ENCODE data around the gene ADARB1.
"Not testable (repeated sequence)": the region's sequence is repeated elsewhere in the genome, so short reads cannot be mapped to it uniquely, and the experiment has no call there.

Gene ADARB1, protein sequence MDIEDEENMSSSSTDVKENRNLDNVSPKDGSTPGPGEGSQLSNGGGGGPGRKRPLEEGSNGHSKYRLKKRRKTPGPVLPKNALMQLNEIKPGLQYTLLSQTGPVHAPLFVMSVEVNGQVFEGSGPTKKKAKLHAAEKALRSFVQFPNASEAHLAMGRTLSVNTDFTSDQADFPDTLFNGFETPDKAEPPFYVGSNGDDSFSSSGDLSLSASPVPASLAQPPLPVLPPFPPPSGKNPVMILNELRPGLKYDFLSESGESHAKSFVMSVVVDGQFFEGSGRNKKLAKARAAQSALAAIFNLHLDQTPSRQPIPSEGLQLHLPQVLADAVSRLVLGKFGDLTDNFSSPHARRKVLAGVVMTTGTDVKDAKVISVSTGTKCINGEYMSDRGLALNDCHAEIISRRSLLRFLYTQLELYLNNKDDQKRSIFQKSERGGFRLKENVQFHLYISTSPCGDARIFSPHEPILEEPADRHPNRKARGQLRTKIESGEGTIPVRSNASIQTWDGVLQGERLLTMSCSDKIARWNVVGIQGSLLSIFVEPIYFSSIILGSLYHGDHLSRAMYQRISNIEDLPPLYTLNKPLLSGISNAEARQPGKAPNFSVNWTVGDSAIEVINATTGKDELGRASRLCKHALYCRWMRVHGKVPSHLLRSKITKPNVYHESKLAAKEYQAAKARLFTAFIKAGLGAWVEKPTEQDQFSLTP

DNA sequence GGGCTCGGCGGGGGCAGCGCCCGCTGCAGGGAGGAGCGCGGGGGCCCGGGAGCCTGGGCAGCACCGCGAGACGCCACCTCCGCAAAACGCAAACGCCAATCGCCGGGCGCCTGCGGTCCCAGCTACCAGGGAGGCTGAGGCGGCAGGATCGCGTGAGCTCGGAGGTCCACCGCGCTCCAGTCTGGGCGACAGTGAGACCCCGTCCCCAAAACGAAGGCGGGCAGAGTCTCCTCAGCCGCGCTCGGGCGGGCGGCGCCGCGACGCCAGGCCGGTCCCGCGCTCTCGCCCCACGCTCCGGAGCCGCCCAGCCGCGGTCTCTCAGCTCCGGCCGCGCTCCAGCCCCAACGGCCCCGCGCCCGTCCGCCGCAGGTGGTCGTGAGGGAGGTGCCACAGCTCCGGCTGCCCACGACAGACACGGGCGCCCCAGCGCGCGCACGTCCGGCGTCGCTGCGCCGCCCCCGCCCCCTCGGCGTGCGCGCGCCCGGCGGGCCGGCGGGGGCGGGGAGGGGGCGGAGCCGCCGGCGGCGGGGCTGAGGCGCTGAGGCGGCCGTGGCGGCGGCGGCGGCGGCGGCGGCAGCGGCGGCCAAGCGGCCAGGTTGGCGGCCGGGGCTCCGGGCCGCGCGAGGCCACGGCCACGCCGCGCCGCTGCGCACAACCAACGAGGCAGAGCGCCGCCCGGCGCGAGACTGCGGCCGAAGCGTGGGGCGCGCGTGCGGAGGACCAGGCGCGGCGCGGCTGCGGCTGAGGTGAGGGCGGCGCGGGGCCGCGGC lies at the start of gene ADARB1:
TSS of gene ADARB1 (plus strand) at position 533 of the 770 bp plus-strand sequence. CDS start 97,077 bp downstream, outside the sequence.
- peak; percentile 57 for DNase-seq (ENCODE audit: low spot score)

DNA sequence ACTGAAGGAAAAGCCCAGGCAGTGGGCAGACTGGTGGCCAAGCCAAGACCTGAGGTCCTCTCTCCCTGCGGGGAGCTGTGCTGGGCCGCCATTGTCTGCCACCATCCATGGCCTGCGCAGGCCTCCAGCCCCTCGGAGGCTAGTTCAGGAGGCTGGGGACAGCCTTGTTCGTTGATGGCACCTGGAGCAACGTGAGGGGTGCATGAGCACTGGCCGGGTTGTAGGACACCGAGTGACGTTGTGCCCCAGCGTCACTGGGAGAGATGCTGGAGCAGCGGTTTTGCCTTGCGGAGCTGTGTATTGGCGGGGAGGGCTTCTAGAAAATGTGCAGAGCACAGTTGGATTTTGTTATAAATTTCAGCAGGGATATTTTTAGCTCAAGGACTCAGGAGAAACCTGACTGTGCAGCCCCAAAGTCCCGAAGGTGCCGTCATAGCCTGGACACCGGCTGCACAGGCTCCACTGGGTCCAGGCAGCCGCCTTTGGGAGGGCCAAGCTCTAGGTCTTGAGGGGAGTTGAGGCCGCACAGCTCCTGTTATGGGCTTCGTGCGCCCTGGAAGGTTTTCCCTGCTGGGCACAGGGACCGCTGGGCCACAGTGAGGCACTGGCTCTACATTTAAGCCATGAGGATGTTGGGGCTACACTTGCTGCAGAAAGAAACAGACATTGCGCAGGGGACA lies 48.2 kb upstream of the ADARB1 start:
- no peak for DNase-seq (ENCODE audit: low spot score)

DNA sequence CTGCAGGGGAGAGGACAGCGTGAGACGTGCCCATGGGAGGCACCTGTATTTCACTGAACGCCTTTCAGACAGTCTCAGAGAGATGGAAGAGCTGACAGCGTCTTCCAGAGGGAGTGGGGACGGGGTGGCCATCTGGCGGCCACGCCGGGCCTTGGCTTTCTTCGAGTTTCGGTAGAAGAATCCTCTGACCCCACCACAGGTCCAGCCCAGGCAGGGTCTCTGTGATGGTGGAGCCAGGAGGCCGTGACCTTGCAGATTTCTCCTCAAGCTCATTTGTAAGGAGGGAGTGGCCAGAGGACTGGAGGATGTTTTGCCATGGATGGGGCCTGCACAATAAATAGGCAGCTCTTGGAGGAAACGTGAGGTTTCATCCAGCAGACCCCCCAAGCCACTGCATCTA lies 47.6 kb upstream of the ADARB1 start:
- DNase-seq (ENCODE audit: low spot score) = no peak

DNA sequence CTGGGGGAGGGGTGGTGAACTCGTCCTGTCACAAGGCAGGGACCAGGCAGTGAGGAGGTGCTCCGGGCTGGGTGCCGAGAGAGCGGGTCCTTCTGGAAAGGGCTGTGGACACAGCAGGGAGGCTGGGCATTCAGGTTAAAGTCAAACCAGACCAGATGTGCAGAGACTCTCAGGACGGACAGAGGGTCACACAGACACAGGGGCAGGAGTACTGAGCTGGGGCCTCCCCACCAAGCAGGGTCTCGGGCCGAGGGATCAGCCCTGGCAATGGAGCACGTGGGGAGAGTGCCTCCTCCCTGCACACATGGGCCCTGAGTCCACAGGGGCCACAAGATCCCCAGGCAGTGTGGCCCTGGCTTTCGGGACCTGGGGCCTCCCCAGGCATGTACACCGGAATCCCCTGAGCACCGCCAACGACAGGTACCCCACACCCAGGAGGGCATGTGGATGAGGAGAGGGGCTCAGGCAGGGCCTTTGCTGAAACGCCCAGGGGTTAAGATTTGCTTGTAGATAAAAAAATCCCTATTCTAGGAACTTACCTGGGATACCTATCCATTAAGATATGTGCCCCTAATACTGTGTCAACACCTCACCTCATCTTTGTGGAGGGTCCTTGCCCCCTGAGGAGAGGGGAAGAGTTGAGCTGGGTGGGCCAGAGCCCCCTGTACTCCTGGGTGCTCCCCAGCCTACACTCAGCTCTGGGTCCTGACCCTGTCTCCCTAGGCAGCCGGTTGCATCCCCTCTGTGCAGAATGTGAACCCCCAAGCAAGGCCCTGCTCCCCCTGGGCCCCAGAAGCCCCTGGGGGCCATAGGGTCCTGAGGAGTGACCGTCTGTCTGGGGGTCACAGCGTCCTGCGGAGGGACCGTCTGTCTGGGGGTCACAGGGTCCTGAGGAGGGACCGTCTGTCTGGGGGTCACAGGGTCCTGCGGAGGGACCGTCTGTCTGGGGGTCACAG lies 46.9 kb upstream of the ADARB1 start:
- no peak for DNase-seq (ENCODE audit: low spot score)

DNA sequence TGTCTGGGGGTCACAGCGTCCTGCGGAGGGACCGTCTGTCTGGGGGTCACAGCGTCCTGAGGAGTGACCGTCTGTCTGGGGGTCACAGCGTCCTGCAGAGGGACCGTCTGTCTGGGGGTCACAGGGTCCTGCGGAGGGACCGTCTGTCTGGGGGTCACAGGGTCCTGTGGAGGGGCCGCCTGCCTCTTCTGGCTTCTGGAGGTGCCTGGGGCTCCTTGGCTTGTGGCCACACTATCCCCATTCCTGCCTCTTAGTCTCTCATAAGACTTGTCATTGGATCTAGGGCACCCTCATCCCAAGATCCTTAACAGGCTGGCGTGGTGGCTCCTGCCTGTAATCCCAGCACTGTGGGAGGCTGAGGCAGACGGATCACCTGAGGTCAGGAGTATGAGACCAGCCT lies 45.7 kb upstream of the ADARB1 start:
- DNase-seq (ENCODE audit: low spot score) = not testable (repeated sequence)

DNA sequence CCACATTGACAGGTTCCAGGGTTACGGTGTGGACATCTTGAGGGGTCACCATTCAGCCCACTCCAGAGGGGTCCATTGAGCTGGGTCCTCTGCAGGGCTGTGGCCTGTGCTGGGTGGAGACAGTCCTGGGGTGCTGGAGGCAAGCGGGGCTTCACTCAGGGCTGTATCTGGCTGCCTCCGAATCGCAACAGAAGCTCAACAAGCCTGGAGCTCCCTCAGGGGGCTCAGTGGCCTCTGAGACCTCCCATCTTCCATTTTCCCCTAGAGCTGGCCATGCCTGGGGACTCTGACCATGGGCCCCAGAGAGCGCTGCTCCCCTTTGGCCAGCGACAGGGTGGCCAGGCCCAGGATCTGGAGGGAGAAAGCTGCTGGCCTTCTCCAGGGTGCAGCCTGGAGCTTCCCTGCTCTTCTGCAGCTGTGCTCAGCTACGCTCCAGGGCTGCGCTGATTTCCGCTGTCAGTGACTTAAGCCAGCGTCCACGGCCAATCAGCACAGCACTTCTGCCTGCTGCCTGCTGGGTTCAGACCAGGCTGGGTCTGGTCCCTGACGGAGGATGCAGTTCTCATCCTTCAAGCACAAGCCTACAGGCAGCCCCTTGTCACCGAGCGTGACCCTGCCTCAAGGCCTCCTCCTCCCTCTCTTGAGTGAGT lies 45.0 kb upstream of the ADARB1 start:
- no peak for DNase-seq (ENCODE audit: low spot score)

DNA sequence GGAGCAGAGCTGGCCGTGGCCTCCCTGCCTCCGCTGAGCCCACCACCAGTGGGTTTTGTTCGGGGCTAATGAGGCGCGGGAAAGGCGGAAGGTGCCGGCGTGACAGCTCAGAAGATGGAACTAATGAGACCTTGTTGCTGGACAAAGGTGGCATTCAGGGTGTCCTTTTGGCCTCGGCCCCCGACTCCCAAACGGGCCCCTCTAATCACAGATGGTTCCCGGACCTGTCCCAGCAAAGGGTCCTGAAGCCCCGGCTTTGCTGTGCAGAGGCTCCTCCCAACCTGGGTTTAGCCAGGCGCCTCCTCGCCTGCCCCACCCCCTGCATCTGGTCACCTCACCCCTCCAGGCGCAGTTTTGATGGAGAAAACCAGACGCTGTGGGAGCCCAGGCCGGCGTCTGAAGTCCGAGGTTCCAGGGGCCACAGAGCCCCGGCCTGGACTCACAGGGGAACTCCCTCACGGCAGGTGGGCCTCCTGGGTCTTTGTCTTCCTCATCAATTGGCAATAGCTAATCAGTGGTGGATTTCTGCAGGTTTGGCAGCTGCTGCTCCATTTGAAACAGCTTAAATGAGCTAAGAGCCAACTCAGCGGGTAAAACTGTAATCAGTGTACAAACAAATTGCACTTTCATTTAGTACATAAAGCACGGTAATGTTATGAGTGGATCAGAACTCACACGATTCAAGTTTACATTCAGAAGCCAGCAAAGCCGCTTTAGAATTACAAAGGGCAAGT lies 44.3 kb upstream of the ADARB1 start:
- no peak for DNase-seq (ENCODE audit: low spot score)

DNA sequence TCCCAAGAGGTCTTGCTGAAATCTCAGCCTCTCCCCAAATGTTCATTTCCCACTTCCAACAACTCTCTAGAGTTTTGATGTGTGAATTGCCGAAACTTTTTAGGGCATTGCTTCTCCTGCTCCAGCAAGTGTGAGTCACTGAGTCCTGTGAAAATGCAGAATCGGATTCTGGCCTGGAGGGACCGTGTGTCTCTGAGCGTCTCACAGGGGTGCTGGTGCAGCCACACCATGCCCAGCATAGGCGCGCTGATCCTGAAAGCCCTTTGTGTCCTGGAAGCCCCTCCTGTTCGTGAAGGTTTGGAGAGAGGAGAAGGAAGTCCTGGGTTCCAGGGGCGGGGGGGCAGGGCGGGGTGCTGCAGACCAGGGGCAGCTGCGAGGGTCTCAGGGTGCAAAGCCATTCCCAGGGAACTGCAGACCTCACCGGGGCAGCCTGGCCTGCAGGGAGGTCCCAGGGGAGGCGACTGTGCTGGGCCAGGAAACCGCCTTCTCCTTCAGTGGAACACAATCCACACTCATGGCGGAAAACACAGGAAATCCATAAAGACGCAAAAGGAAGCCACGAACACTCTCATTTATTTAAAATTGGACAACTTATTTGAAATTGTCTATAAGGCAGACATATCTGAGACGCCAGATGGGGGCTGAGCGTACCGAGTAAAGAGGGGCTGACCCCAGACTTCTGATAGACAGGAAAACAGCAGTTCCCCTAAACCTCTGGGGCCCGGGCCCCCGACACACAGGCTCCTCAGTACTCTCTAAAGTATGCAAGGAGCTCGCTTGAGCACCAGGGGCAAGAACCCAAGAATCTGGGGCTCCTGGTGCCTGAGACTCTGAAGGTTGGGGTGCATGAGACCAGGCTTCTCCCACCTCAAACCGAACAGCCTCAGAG lies 43.5 kb upstream of the ADARB1 start:
- DNase-seq (ENCODE audit: low spot score) = no peak

DNA sequence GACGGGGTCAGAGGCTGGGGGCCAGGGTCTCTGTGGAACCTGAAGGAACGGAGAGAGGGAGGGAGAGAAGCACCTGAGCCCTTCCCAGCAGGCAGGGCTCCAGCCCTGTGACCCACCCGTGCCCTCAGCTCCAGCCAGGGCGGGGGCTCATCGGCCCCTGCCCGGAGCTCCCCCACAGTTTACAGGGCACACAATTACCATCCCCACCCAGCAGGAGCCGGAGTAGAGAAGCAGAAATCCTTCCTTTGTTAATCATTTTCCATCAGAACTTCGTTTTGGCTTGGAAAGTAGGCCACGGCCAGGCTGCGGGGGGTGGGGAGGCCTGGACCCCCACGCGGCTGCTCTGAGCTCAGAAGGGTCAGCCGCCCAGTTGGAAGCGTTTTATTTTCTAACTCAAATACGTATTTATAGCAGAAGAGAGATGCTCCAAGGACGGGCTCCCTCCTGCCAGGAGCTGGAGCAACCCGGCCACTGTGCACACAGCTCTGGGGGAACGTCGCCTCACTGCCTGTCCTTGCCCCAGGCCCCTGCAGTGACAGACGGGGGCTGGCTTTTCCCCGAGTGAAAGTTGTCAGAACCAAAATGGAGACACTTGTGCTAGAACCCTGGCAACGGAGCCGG lies 42.7 kb upstream of the ADARB1 start:
- no peak for DNase-seq (ENCODE audit: low spot score)

DNA sequence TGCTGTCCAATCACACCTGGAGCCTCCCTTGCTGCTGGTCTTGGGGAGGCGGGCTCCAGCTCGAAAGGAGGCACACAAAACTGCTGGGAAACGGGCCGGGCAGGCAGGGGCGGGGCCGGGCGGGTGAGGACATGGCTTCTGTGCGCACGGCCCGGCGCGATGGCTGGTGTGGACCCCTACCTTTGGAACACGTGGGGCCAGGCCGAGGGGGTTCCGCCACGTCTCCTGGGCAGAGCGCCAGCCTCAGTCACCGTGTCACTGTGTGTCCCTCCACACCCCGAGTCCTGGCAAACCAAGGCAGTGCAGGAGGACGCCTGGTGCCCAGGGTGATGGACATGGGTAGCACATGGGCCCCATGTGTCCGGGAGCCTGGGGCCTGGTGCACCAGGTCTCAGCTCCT lies 42.0 kb upstream of the ADARB1 start:
- DNase-seq (ENCODE audit: low spot score) = no peak

DNA sequence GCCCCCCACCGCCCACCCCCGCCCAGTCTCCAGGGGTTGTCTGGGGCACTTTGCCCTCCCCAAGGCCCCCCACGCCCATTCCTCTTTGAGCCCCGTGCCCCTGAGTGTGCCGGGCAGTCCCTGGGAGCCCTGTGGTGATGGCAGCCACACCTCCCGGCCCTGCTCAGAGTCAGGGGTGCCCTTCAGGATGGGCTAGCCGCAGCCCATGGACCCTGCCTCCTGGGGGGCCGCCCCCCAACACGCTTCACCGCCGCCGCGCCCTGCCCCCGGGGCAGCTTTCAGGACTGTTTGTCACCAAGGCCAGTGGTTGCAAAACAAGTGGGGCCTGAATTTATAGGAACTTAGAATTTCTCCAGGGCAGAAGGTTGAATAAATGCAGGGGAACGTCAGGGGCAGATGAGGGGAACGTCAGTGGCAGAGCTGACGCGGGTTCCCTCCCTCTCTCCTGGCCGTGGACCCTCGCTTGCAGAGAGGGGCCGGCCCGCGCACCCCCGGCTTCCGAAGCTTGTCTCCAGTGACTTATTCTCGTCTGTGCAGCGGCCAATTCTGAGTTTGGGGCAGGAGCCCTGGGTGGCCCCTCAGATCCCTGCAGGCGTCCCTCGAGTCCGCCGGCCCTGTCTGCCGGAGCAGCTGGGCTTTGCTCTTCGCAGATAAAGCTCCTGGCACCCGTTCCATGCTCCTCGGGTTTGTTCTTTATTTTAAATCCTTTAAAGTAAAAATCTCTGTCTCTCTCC lies 41.2 kb upstream of the ADARB1 start:
- no peak for DNase-seq (ENCODE audit: low spot score)

DNA sequence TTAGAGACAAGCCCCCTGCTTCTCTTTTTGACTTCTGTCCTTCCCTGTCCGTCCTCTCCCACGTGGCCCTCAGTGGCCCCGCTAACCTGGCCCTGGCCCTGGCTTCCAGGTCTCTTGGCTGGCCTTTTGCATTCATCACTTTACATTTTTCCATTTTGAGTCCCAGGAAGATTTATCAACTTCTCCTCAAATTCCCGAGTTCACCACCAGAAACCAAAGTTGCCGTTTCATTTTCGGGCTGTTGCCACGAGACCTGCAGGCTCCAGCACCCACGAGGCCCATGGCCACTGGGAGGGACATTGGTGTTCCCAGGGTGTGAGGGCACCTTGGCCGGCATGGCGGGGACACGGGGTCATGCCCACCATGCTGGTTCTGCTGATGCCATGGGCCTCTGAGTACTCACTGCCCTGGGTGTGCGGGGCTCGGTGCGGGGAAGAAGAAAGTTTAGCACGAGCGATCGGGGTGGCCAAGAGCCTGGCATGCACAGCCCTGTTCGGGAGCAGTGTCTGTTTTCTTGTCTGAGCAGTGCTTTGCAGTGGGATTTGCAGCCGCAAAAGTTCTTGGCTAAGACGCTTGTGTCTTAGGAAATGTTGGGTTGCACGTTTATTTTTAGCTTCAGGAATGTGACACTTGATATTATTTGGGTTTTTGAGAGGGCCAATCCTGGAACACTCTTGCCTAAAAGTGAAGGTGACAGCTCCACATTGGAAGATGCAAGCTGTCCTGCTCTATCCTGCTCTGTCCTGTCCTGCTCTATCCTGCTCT lies 40.4 kb upstream of the ADARB1 start:
- no peak for DNase-seq (ENCODE audit: low spot score)

DNA sequence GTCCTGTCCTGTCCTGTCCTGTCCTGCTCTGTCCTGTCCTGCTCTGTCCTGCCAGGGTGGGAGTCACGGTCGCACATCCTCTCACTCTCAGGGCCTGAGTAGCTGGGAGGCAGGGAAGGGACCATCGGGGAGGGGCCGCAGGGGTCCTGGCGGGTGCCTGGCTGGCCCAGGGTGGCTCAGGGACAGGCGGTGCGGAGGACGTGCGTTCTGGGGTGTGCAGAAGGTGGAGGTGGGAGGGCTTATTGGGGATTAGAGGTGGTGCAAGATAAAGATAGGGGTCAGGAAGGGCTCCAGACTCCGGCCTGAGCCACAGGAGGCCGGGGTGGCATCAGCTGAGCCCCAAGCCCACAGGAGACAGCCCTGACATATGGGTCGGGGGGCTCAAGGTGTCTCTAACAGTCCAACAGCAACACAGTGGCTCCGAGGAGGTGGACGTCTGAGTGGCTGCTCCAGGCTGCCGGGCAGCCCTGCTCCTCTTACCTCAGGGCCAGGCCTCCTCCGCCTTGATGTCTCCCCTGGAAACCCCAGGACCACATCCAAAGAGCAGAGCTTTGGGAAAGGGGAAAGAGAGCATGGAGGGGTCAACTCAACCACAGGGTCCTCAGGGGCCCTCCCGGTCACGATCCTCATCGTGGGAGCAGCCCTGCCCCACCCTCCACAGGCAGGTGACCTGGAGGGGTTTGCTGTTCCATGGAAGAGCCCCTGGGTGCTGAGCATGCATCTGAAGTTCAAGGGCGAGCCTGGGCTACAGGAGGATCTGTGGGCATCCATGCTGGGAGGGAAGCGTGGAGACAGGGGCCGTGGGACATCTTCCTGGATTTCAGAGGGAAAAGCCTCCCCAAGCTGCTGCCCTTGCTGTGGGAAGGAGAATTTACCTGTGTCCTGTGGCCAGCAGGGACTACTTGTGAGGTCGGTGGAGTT lies 39.6 kb upstream of the ADARB1 start:
- DNase-seq (ENCODE audit: low spot score) = no peak

DNA sequence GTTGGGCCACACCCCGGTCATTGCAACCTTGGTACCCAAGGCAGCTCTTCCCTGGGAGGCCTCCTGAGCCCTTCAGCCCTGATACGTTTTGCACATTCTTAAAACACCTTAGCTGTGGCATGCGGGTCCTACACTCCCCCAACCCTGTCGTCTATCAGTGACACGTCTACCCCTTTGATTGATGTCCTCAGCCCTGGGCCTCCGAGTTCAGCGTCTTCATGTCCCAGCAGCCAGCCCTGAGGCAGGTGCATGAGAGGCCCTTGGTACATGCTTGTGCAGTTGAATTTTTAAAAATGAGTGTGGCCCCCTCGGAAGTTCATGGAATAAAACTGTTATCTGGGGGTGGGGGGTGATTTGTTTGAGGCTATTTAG lies 38.9 kb upstream of the ADARB1 start:
- no peak for DNase-seq (ENCODE audit: low spot score)

DNA sequence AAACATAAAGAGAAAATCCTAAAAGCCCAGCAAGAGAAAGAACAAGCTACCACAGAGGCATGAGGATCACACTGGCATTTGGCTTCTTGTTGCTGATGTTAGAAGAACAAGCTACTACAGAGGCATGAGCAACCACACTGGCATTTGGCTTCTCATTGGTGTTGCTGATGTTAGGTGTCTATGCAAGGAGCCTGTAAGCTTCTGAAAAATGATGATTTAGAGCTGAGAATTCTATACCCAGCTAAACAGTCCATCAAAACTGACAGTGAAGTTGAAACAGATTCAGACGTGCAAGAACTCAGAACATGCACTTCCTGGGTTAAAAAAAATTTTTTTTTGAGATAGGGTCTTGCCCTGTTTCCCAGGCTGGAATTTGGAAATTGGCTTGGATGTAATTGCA lies 37.8 kb upstream of the ADARB1 start:
- DNase-seq (ENCODE audit: low spot score) = no peak

DNA sequence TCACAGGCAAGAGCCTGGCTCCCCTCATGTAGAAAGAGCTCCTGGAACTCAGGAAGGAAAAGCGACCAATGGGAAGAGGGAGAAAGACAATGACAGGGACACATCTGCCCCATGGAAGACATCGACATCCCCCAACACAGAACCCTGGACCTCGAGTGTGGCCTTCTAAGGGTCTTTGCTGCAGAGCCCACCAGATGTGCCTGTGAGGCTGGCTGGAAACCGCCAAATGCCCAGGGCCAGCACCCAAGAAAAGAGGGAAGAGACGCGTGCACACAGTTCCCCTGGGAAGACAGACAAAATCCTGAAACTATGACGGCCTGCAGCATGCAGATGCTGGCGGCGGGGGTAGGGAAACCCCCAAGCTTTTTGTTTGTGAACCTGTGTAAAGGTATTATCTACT lies 36.4 kb upstream of the ADARB1 start:
- DNase-seq (ENCODE audit: low spot score) = no peak

Measured in hematopoietic multipotent progenitor cell treated with erythropoietin and hydrocortisone succinate and interleukin-3 and kit ligand, for 17 days (in vitro differentiated cells).